Adipocyte (in vitro differentiated cells): ENCODE results near the gene EGLN2.
"Not testable (repeated sequence)": the region's sequence is repeated elsewhere in the genome, so short reads cannot be mapped to it uniquely, and the experiment has no call there.

Source experiments
- DNase-seq: peaks from one replicate; pipeline ENCODE4 v3.0.0-alpha.2; 2015; ENCODE audit warnings: low read depth
- H3K27me3 ChIP-seq: replicated peaks from 2 replicates; pipeline ENCODE4 v1.7.0; 2013; ENCODE audit warnings: mild to moderate bottlenecking, low read length, moderate library complexity; ENCODE audit not compliant: control insufficient read depth, insufficient read depth
- H3K36me3 ChIP-seq: 2 replicates; pipeline ENCODE4 v1.7.0; 2013; ENCODE audit warnings: low read length, mild to moderate bottlenecking, moderate library complexity; ENCODE audit not compliant: control insufficient read depth, insufficient read depth, severe bottlenecking
- H3K4me1 ChIP-seq: 2 replicates; pipeline ENCODE4 v1.7.0; 2013; ENCODE audit warnings: mild to moderate bottlenecking, low read length, moderate library complexity; ENCODE audit not compliant: control insufficient read depth, insufficient read depth
- H3K4me3 ChIP-seq: 2 replicates; pipeline ENCODE4 v1.7.0; 2013; ENCODE audit warnings: mild to moderate bottlenecking, low read length, moderate library complexity
- H3K9ac ChIP-seq: 2 replicates; pipeline ENCODE4 v1.7.0; 2013; ENCODE audit warnings: mild to moderate bottlenecking, low read length, moderate library complexity
- H3K9me3 ChIP-seq: 2 replicates; pipeline ENCODE4 v1.7.0; 2013; ENCODE audit warnings: mild to moderate bottlenecking, low read length, moderate library complexity; ENCODE audit not compliant: control insufficient read depth

The EGLN2 gene

DNA sequence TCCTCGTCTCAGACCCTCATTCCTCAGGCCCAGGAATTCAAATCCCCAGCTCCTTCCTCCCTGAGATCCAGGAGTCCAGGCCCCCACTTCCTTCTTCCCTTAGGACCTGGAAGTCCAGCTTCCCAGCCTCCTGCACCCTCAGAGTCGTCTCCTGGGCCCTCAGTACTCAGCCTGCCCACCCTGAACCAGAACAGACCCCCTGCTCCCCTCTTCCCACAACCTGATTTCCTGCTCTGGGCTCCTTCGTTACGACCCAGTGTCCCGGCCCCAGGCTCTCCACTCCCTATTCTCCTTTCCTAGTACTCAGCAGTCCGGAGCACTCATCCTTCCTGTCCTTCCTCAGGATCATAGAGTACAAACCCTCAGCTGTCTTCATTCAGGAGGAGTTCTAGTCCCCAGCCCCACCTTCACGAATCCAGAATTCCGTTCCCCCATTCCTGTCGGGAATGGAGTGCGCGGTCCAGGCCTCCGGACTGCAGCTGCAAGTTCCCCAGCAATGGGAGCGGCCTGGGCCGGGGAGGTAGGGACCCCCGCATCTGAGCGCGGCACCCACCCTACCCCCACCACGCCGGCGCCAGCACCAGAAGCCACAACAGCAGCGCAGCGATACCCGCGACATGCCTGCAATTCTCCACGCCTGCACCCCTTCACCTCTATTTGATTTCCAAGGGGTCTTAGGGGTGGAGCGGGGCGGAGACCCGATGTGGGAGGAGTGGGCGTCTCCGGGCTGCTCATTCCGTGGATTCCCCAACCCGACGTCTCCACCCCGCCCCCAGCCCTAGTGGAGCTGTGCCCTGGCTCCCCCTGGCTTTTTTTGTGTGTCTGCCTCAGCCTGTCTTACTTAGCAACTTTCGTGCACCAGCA lies 12.7 kb downstream of the EGLN2 start:
- Histone ChIP-seq H3K4me3 (peak overlapping the region; percentile 52), H3K4me1 (peaks cover 26% of the 10 kb centered on the region), H3K36me3 (peaks cover 30% of the 10 kb centered on the region), H3K27me3 (no peaks in the 10 kb centered on the region), H3K9me3 (no peaks in the 10 kb centered on the region), H3K9ac (peak overlapping the region; percentile 73)
- no peak for DNase-seq

DNA sequence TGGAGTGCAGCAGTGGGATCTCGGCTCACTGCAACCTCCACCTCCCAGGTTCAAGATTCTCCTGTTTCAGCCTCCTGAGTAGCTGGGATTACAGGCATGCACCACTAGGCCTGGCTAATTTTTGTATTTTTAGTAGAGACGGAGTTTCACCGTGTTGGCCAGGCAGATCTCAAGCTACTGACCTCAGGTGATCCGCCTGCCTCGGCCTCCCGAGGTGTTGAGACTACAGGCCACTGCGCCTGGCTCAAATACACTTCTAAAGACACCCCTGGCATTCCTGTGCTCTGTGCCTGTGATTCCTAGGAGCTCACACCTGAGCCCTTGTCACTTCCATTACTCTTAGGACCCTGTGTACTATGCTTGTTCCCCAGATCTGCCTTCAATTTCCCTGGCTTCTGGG lies 13.6 kb downstream of the EGLN2 start:
- not testable (repeated sequence) for H3K27me3 ChIP-seq, DNase-seq
- H3K4me1 ChIP-seq = peaks cover 25% of the 10 kb centered on the region

GRCh38 chr19:40813182-40813581 lies 14.2 kb downstream of the EGLN2 start:
- Histone ChIP-seq H3K27me3 (no peaks in the 10 kb centered on the region), H3K36me3 (peaks cover 17% of the 10 kb centered on the region), H3K4me3 (no peak overlapping the region), H3K9ac (no peak overlapping the region), H3K9me3 (no peaks in the 10 kb centered on the region), H3K4me1 (peaks cover 25% of the 10 kb centered on the region)
- DNase-seq = no peak

More for the DNA sequence above, 13.6 kb downstream of the EGLN2 start:
- H3K4me3 ChIP-seq, H3K9ac ChIP-seq, H3K9me3 ChIP-seq: not testable (repeated sequence)
- H3K36me3 ChIP-seq = peaks cover 23% of the 10 kb centered on the region

GRCh38 chr19:40815223-40815622 lies 16.2 kb downstream of the EGLN2 start:
- H3K9me3 ChIP-seq = no peaks in the 10 kb centered on the region

DNA sequence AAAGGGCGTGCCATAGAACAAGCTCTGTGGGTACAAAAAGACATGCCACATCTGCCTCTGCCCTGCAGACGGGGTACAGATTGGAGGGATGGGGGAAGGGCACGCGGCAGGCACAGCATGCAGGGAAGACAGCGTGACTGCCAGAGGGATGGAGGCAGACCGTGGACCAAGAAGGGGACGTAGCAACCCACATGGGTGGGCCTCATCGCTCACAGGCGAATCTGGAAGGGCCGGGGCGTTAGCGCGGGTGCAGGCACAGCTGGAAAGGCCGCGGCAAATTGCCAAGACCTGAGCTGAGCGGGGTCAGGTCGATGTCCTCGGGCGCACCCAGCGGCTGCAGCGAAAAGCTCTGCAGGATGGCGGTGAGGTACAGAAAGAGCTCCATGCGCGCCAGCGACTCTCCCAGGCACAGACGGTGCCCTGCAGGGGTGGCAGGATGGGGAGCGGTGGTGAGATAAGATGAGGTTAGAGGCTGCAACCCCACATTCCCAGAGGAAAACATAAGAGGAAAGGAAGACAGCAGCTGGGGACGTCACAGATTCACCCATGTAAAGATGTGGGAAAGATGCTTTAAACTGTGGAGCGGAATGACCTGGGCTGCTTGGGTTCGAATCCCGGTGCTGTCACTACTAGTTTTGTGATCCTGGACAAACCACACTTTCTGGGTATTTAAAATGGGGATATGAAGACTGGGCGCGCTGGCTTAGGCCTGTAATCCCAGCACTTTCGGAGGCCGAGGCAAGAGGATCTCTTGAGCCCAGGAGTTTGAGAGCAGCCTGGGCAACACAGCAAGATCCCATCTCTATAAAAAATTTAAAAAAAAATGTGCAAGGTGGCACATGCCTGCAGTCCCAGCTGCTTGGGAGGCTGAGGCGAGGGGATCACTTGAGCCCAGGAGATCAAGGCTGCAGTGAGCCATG lies 19.7 kb downstream of the EGLN2 start:
- peaks cover 21% of the 10 kb centered on the region for H3K4me1 ChIP-seq
- H3K4me3 ChIP-seq = peak overlapping the region; percentile 70

More at GRCh38 chr19:40815223-40815622, 16.2 kb downstream of the EGLN2 start:
- Histone ChIP-seq H3K9ac (no peak overlapping the region), H3K36me3 (no peaks in the 10 kb centered on the region), H3K4me1 (peaks cover 26% of the 10 kb centered on the region), H3K27me3 (no peaks in the 10 kb centered on the region), H3K4me3 (no peak overlapping the region)
- DNase-seq = no peak

GRCh38 chr19:40819479-40820234 lies 20.7 kb downstream of the EGLN2 start:
- peaks cover 28% of the 10 kb centered on the region for H3K4me1 ChIP-seq
- DNase-seq = peak; percentile 72
- not testable (repeated sequence) for H3K27me3 ChIP-seq, H3K36me3 ChIP-seq, H3K9me3 ChIP-seq, H3K9ac ChIP-seq, H3K4me3 ChIP-seq

More for the DNA sequence above, 19.7 kb downstream of the EGLN2 start:
- not testable (repeated sequence) for DNase-seq, H3K36me3 ChIP-seq, H3K27me3 ChIP-seq, H3K9me3 ChIP-seq
- H3K9ac ChIP-seq = peak overlapping the region; percentile 64

- no peak for DNase-seq
- Histone ChIP-seq H3K27me3 (no peaks in the 10 kb centered on the region), H3K36me3 (peaks cover 6% of the 10 kb centered on the region)
These were observed 23.2 kb downstream of the EGLN2 start for GRCh38 chr19:40822161-40822560.

DNA sequence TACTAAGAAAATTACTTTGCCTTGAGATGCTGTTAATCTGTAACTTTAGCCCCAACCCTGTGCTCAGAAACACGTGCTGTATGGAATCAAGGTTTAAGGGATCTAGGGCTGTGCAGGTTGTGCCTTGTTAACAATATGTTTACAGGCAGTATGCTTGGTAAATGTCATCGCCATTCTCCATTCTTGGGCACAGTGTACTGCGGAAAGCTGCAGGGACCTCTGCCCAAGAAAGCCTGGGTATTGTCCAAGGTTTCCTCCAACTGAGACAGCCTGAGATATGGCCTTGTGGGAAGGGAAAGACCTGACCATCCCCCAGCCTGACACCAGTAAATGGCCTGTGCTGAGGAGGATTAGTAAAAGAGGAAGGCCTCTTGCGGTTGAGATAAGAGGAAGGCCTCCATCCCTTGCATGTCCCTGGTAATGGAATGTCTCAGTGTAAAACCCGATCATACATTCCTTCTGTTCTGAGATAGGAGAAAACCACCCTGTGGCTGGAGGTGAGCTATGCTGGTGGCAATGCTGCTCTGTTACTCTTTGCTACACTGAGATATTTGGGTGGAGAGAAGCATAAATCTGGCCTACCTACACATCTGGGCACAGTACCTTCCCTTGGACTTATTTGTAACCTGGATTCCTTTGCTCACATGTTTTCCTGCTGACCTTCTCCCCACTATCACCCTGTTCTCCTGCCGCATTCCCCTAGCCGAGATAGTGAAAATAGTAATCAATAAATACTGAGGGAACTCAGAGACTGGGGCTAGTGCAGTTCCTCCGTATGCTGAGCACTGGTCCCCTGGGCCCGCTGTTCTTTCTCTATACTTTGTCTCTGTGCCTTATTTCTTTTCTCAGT lies 23.9 kb downstream of the EGLN2 start:
- not testable (repeated sequence) for H3K36me3 ChIP-seq, DNase-seq, H3K27me3 ChIP-seq, H3K4me3 ChIP-seq, H3K9me3 ChIP-seq
- peak overlapping the region; percentile 2 for H3K9ac ChIP-seq
- H3K4me1 ChIP-seq = peaks cover 28% of the 10 kb centered on the region

More at GRCh38 chr19:40822161-40822560, 23.2 kb downstream of the EGLN2 start:
- Histone ChIP-seq H3K9me3 (no peaks in the 10 kb centered on the region), H3K9ac (no peak overlapping the region), H3K4me3 (no peak overlapping the region), H3K4me1 (peaks cover 28% of the 10 kb centered on the region)

- H3K9ac ChIP-seq = not testable (repeated sequence)
These were observed 25.9 kb downstream of the EGLN2 start for GRCh38 chr19:40824916-40825315.

DNA sequence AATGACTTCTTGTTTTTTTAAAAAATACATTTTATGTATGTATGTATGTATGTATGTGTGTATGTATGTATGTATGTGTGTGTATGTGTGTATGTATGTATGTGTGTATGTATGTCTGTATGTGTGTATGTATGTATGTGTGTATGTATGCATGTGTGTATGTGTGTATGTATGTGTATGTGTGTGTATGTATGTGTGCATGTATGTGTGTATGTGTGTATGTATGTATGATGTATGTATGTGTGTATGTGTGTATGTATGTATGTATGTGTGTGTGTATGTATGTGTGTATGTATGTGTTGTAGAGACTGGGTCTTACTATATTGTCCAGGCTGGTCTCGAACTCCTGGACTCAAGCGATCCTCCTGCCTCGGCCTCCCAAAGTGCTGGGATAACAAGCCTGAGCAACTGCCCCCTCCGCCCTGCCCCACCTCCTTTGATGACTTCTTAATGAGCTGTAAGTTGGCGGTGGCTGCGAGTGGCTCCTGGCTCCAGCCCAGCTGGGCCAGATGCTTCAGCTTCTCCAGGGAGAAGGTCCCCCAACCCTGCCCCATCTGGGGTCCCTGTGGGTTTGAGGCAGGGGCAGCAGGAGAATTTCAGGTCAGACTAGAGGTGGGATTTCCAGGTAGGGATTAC lies 26.6 kb downstream of the EGLN2 start:
- H3K4me1 ChIP-seq = peaks cover 23% of the 10 kb centered on the region
- not testable (repeated sequence) for DNase-seq, H3K4me3 ChIP-seq, H3K9me3 ChIP-seq, H3K9ac ChIP-seq, H3K27me3 ChIP-seq, H3K36me3 ChIP-seq

More at GRCh38 chr19:40824916-40825315, 25.9 kb downstream of the EGLN2 start:
- H3K36me3 ChIP-seq, H3K4me3 ChIP-seq, H3K9me3 ChIP-seq, H3K27me3 ChIP-seq, DNase-seq: not testable (repeated sequence)
- peaks cover 21% of the 10 kb centered on the region for H3K4me1 ChIP-seq
